ENCODE data around the gene WDR64. TPM values are rescaled to one million over a fixed set of nuclear protein-coding genes. Genes with fewer than 3 reads are reported as not detected.

WDR64 gene
- total and polyA plus RNA-seq, 2 donors (not counting 3 experiments of a cell fraction or from before 2014, with no cell fraction given) = not detected

DNA sequence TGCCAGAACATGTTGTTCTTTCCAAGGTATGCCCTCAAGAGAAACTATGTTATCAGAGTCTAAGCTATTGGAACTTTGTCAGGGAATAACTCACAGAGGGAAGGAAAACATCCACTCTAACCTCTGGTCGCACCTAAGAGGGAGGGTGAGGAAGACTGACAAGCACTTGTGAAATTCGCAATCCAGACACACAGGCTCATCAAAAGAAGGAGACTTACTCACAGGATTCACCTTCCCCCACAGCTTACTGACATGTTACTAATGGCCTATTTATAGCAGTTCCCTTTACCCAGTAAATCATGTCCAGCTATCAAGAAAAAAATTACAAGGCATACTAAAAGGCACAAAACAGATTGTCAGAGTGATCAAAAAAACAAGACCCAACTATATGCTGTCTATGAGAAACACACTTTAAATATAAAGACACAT lies 36.9 kb downstream of the WDR64 start:
- Histone ChIP-seq H3K27me3 (ENCODE audit: control insufficient read depth in 2 of 2, insufficient read depth in 2 of 2, low read length in 2 of 2) (no peaks in the 10 kb centered on the region), H3K9me3 (replicated peaks; ENCODE audit: control insufficient read depth, insufficient read depth, low read length) (no peaks in the 10 kb centered on the region), H3K36me3 (ENCODE audit: control insufficient read depth in 2 of 2, extremely low read depth in 1 of 2, insufficient read depth in 2 of 2, low read length in 2 of 2) (no peaks in the 10 kb centered on the region), H4K20me1 (replicated peaks; ENCODE audit: control insufficient read depth, extremely low read depth, insufficient read depth, low read length) (no peaks in the 10 kb centered on the region), H3K9ac (replicated peaks; ENCODE audit: extremely low read depth, insufficient read depth, low read length) (no peak overlapping the region), H3K9me1 (replicated peaks; ENCODE audit: control insufficient read depth, extremely low read depth, insufficient read depth, low read length) (no peaks in the 10 kb centered on the region), H3K4me1 (ENCODE audit: control insufficient read depth, extremely low read depth, insufficient read depth, low read length) (no peaks in the 10 kb centered on the region), H3K27ac (ENCODE audit: insufficient read depth, low read depth, low read length) (no peak overlapping the region), H3K79me2 (ENCODE audit: control insufficient read depth, insufficient read depth, low read length) (no peaks in the 10 kb centered on the region), H3K4me3 (replicated peaks in 1 of 3; ENCODE audit: insufficient read depth in 1 of 3, low read depth in 1 of 3, low read length in 3 of 3) (no peak overlapping the region), H2AFZ (ENCODE audit: low read depth, low read length) (no peak overlapping the region), H3K4me2 (ENCODE audit: insufficient read depth, low read length) (no peak overlapping the region)
- no TSS peak for BruUV-seq (replicated peaks)
- FAIRE-seq = no peak
- TF ChIP-seq, protein P1, sequence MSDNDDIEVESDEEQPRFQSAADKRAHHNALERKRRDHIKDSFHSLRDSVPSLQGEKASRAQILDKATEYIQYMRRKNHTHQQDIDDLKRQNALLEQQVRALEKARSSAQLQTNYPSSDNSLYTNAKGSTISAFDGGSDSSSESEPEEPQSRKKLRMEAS (IDR thresholded peaks at IDR 0.05; ENCODE audit: insufficient read depth, insufficient read length) = no peak
- TF ChIP-seq EZH2 (IDR thresholded peaks at IDR 0.05; ENCODE audit: borderline replicate concordance, low read depth, low read length, severe bottlenecking) (no peak), JUN (IDR thresholded peaks at IDR 0.05; ENCODE audit: borderline replicate concordance, insufficient read depth, insufficient read length, low read depth) (no peak), MYC (IDR thresholded peaks at IDR 0.05; ENCODE audit: low read depth, low read length) (no peak), GATA2 (IDR thresholded peaks at IDR 0.05; ENCODE audit: insufficient read depth, insufficient read length, low read depth, low read length) (no peak), POLR2AphosphoS5 (IDR thresholded peaks at IDR 0.05; ENCODE audit: insufficient read depth, low read depth, low read length) (no peak), POLR2A (IDR thresholded peaks at IDR 0.05; ENCODE audit: low read depth, low read length) (no peak), FOS (IDR thresholded peaks at IDR 0.05; ENCODE audit: borderline replicate concordance, insufficient read depth, low read length) (no peak)
- TF ChIP-seq, protein P2, sequence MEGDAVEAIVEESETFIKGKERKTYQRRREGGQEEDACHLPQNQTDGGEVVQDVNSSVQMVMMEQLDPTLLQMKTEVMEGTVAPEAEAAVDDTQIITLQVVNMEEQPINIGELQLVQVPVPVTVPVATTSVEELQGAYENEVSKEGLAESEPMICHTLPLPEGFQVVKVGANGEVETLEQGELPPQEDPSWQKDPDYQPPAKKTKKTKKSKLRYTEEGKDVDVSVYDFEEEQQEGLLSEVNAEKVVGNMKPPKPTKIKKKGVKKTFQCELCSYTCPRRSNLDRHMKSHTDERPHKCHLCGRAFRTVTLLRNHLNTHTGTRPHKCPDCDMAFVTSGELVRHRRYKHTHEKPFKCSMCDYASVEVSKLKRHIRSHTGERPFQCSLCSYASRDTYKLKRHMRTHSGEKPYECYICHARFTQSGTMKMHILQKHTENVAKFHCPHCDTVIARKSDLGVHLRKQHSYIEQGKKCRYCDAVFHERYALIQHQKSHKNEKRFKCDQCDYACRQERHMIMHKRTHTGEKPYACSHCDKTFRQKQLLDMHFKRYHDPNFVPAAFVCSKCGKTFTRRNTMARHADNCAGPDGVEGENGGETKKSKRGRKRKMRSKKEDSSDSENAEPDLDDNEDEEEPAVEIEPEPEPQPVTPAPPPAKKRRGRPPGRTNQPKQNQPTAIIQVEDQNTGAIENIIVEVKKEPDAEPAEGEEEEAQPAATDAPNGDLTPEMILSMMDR (IDR thresholded peaks at IDR 0.05; ENCODE audit: extremely low read depth in 1 of 2, insufficient read depth in 1 of 2, low read depth in 1 of 2, low read length in 2 of 2) = no peak
- POLR2A ChIA-PET = no interaction called here
- intact Hi-C loops (cut with micrococcal nuclease) = no loop called here
- no peak for DNase-seq (ENCODE audit: low read depth, low spot score)
- CTCF ChIA-PET = interaction anchor here (0.8 kb wide), 1 partner anchor 9 kb away, joined by 3 read pairs; no protein-coding TSS in a partner anchor
- dilution Hi-C loops (cut with MboI; ENCODE audit: extremely low pct_ligation_motif_present, low sequenced_read_pairs) = no loop called here

Data from endothelial cell of umbilical vein (primary cell).